Mononuclear cell (primary cell): Measurements from ENCODE around the gene AUTS2. TPM values are rescaled to one million over a fixed set of nuclear protein-coding genes. Genes with fewer than 3 reads are reported as not detected.

ENCODE experiments used
- H3K27me3 ChIP-seq: 2 replicates; pipeline ENCODE4 v1.6.0; 2011; ENCODE audit warnings: low read length, control low read depth; ENCODE audit not compliant: insufficient read depth
- H3K4me1 ChIP-seq: 2 replicates; pipeline ENCODE4 v1.5.1; 2011; ENCODE audit warnings: mild to moderate bottlenecking, low read length, control low read depth; ENCODE audit not compliant: insufficient read depth
- H3K4me3 ChIP-seq: 2 replicates; pipeline ENCODE4 v1.5.1; 2011; ENCODE audit warnings: mild to moderate bottlenecking, low read length, moderate library complexity
- H3K9me3 ChIP-seq: 2 replicates; pipeline ENCODE4 v1.5.1; 2011; ENCODE audit warnings: low read depth, mild to moderate bottlenecking, control low read depth, low read length
- total RNA-seq: library from RNA; depleted of rRNA; stranded (reverse); fragments of >200 nt; gene quantifications from one replicate; pipeline ENCODE4 v1.2.3, GENCODE V29; 2012

The AUTS2 gene
- total RNA-seq, 1 donor: 16.5 TPM

GRCh38 chr7:70188901-70189650 lies 590.8 kb downstream of the AUTS2 start:
- no peaks in the 10 kb centered on the region for H3K9me3 ChIP-seq
- H3K4me1 ChIP-seq: no peaks in the 10 kb centered on the region
- no peak overlapping the region for H3K4me3 ChIP-seq
- no peaks in the 10 kb centered on the region for H3K27me3 ChIP-seq

- Histone ChIP-seq H3K4me1 (no peaks in the 10 kb centered on the region), H3K4me3 (no peak overlapping the region), H3K9me3 (no peaks in the 10 kb centered on the region), H3K27me3 (no peaks in the 10 kb centered on the region)
Measured at GRCh38 chr7:70189776-70190175, 591.5 kb downstream of the AUTS2 start.

- Histone ChIP-seq H3K4me1 (no peaks in the 10 kb centered on the region), H3K4me3 (no peak overlapping the region), H3K27me3 (no peaks in the 10 kb centered on the region), H3K9me3 (no peaks in the 10 kb centered on the region)
Measured at GRCh38 chr7:70190281-70190680, 592.0 kb downstream of the AUTS2 start.

DNA sequence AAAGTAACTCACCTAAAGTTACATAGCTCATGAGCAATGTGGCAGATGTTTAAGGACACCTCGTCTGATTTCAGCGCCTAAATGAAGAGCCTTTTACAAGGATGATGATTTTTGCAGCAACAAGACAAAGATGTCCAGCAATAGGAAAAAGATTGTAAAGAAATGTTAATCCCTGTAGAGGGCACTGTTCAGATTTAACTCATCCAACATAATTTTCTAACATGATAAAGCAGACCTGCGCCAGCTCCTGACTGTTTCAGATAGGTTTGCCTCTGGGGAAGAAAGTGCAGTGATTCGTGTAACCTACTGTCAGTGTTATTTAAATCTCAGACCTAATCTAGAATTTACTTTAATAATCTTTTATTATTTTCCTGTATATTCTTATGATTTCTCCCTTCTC lies 595.2 kb downstream of the AUTS2 start:
- Histone ChIP-seq H3K4me1 (no peaks in the 10 kb centered on the region), H3K4me3 (no peak overlapping the region), H3K27me3 (no peaks in the 10 kb centered on the region), H3K9me3 (no peaks in the 10 kb centered on the region)

DNA sequence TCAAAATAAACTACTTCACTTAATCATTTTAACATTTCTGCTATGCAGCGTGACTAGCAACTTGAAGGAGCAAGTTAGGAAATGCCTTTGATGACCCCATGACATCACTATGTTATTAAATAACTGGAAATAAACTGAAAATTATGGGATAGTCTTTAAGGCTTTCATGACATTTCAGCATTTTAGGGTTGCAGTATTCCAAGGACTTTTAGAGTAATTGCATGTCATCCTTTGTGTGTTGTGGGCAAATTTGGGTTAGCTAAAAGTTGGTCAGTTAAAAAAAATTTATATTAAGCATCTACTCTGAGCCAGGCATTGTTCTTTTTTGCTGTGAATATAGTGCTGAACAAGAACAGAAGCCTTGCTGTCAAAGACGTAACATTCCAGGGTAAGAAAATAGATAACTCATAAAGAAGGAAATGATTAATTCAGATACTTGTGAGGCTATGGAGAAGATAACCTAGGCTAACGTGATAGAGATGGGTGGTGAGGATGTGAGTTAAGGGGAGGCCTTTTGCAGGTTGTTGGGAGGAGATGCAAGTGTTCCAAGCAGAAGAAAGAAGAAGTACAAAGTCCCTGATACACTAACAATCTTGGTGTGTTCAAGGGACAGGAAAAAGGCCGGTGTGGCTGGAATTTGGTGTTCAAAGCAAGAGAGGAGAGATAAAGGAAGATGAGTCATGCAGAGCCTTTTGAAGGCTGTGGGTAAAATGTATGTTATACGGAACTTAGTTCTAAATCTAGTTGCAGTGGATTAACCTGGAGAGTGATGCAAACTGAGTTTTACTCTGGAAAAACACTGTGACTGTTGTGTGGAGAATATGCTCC lies 610.2 kb downstream of the AUTS2 start:
- Histone ChIP-seq H3K4me3 (no peak overlapping the region), H3K9me3 (no peaks in the 10 kb centered on the region), H3K4me1 (no peaks in the 10 kb centered on the region), H3K27me3 (no peaks in the 10 kb centered on the region)

DNA sequence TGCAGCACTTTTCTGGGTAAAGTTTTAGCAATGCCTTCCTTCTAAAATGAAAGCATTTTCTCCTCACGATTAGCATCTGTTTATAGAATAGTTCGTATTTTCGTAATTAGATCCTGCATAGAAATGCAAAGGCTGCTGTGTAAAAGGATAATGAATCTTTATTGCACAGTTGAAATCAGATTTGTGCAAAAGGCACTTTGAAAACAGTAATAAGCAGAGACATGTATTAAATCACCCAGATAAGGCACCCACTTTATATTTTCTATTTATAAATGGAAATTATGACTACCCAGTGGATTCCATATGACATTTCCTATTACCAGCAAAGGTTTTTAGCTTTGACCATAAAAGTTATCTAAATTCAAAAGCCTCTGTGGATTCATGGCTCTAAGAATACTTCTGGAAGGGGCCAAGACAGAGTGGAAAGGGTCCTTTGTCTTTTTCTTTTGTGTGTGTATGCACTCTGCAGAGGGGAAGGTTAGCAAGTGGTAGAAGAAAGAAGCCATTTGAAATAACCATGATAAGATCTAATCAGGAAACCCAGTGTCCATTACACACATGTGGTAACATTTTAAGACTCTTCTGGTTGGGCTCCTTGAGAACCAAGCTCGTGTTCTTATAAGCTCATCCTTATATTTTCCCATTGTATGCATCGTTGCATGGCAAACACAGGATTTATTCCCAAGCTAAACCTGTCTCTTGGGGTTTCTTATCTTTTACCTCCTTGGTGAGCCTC lies 612.1 kb downstream of the AUTS2 start:
- H3K9me3 ChIP-seq: no peaks in the 10 kb centered on the region
- no peaks in the 10 kb centered on the region for H3K4me1 ChIP-seq
- H3K4me3 ChIP-seq: no peak overlapping the region
- H3K27me3 ChIP-seq: no peaks in the 10 kb centered on the region

- Histone ChIP-seq H3K27me3 (no peaks in the 10 kb centered on the region), H3K9me3 (no peaks in the 10 kb centered on the region), H3K4me3 (no peak overlapping the region), H3K4me1 (no peaks in the 10 kb centered on the region)
Measured at GRCh38 chr7:70210936-70211310, 612.6 kb downstream of the AUTS2 start.

GRCh38 chr7:70212281-70212680 lies 614.0 kb downstream of the AUTS2 start:
- no peak overlapping the region for H3K4me3 ChIP-seq
- H3K4me1 ChIP-seq: no peaks in the 10 kb centered on the region
- H3K27me3 ChIP-seq: no peaks in the 10 kb centered on the region
- H3K9me3 ChIP-seq: no peaks in the 10 kb centered on the region

DNA sequence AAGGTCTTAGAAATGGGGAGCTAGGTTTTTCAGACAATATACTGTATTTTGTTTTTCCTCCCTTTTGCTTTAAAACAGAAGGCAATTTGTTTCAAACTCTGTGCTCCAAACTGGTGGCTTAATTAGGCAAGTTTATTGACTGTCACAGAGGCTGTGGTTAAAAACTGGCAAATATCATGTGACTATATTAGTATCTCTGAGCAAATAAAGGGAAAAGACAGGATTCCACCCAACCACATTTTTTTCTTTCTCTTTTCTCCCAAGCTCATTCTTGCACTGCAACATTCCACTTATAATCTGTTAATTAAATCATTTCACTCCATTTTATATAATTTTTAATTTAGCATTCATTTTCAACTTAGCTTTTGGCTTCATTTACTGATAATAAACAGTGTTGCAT lies 615.8 kb downstream of the AUTS2 start:
- H3K4me1 ChIP-seq: no peaks in the 10 kb centered on the region
- no peaks in the 10 kb centered on the region for H3K27me3 ChIP-seq
- H3K9me3 ChIP-seq: no peaks in the 10 kb centered on the region
- no peak overlapping the region for H3K4me3 ChIP-seq

DNA sequence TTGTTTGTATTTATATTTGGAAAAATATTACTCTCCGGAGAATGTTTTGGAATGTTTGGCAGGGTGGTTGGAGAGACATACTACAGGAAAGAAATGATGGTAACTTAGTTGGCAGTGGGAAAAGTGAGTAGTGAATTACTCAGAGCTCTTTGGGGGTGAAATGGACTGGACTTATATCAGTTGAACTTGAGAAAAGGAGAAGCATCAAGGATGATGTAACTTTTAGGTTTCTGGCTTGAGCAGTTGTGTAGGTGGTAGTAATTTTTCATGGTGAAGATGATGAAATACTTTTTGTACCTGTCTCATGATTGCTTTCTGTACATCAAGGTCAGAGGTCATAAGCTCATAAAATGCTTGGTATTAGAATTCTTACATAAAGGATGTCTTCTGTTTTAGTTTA lies 617.2 kb downstream of the AUTS2 start:
- Histone ChIP-seq H3K4me3 (no peak overlapping the region), H3K27me3 (no peaks in the 10 kb centered on the region), H3K9me3 (no peaks in the 10 kb centered on the region), H3K4me1 (no peaks in the 10 kb centered on the region)

GRCh38 chr7:70217571-70217970 lies 619.3 kb downstream of the AUTS2 start:
- no peaks in the 10 kb centered on the region for H3K27me3 ChIP-seq
- H3K4me1 ChIP-seq: no peaks in the 10 kb centered on the region
- no peak overlapping the region for H3K4me3 ChIP-seq
- no peaks in the 10 kb centered on the region for H3K9me3 ChIP-seq

DNA sequence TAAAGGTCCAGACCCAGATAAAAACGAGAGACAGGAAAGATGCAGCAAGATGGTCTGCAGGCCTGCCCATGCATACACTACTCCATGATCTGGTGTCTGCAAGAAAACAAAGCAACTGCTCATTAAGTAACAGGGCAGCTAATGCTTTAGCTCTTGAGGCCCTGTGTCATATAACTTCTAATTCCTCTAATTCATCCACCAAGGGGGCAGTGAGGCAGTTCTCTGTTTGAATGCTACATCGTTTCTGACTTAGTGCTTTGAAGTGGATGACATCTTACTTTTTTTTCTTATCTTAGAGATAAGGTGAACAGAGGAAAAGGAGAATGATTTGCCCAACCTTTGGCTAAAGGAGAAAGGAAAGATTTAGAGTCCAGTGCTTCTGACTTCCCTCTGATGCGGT lies 619.7 kb downstream of the AUTS2 start:
- no peaks in the 10 kb centered on the region for H3K4me1 ChIP-seq
- no peaks in the 10 kb centered on the region for H3K9me3 ChIP-seq
- H3K4me3 ChIP-seq: no peak overlapping the region
- no peaks in the 10 kb centered on the region for H3K27me3 ChIP-seq

GRCh38 chr7:70219061-70219460 lies 620.8 kb downstream of the AUTS2 start:
- Histone ChIP-seq H3K4me1 (no peaks in the 10 kb centered on the region), H3K27me3 (no peaks in the 10 kb centered on the region), H3K9me3 (no peaks in the 10 kb centered on the region), H3K4me3 (no peak overlapping the region)

GRCh38 chr7:70229242-70229641 lies 631.0 kb downstream of the AUTS2 start:
- Histone ChIP-seq H3K27me3 (no peaks in the 10 kb centered on the region), H3K9me3 (peaks cover 16% of the 10 kb centered on the region), H3K4me1 (no peaks in the 10 kb centered on the region), H3K4me3 (no peak overlapping the region)

DNA sequence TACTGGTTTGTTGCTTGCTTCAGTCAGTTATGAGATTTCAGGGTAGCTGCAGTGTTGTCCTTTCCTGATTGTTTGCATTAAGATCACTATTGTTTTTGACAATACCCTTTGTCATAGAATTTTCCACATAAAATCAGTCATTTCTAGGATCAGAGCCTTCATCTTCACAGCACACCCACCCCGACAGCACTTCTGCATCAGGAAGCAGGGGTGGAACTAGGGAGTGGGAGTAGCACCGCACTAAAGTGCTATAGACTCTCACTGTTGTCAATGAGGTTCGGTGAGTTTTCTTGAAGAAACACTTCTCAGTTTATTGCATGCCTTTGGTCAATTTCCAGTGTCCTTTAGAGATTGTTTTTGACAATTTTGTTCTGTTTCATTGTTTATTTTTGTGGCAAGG lies 632.5 kb downstream of the AUTS2 start:
- Histone ChIP-seq H3K4me3 (no peak overlapping the region), H3K27me3 (no peaks in the 10 kb centered on the region), H3K4me1 (no peaks in the 10 kb centered on the region), H3K9me3 (peaks cover 16% of the 10 kb centered on the region)
